ENCODE data around the gene NUP85.
A peak's percentile ranks its signal among the peaks of the same experiment; 100 is the strongest.
"Not testable (repeated sequence)": the region's sequence is repeated elsewhere in the genome, so short reads cannot be mapped to it uniquely, and the experiment has no call there.

NUP85 gene

GRCh38 chr17:75269844-75270217 is 64.4 kb downstream of the NUP85 start:
- no peak for DNase-seq

- DNase-seq, result peak; percentile 33
Observed at GRCh38 chr17:75270218-75270965, 64.9 kb downstream of the NUP85 start.

GRCh38 chr17:75270966-75271232 is 65.4 kb downstream of the NUP85 start, which contains the start of gene MIF4GD:
Gene MIF4GD, minus strand, starts transcription at chr17:75271231. Its CDS starts 1,036 bp downstream, at chr17:75270195.
- no peak for DNase-seq

GRCh38 chr17:75271233-75271954 is 65.9 kb downstream of the NUP85 start:
- peak; percentile 87 for DNase-seq

- no peak for DNase-seq
Observed at GRCh38 chr17:75271955-75272847, 66.7 kb downstream of the NUP85 start.

- no peak for DNase-seq
Observed at GRCh38 chr17:75272848-75273184, 67.3 kb downstream of the NUP85 start.

DNA sequence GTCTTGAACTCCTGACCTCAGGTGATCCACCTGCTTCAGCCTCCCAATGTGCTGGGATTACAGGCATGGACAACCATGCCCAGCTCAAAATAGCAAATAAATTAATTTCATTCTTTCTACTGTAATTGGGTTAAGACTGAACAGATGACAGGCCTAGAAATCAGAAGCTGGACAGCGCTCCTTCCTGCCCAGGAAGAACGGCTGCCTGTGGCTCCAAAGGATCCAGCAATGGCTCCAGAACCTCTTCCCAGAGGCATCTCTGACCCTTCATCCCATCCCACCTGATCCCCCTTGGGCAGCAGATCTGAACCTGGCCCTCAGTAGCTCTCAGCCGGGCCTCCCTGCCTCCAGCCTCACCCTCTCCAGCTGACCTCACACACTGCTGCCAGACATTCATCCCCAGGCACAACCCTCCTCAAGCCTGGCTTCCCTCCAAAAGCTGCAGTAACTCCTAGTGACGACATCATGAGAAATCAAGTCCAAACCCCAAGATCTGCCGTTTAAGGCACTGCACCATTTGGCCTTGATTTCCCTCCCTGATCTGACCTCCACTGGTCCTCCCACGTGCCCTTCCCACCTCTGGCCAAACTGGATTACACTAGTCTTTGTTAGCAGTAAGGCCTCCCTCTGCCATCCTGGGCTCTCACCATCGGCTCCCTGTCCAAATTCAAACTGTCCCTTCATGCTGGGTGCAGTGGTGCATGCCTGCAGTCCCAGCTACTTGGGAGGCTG is 68.7 kb downstream of the NUP85 start:
- no peak for DNase-seq

DNA sequence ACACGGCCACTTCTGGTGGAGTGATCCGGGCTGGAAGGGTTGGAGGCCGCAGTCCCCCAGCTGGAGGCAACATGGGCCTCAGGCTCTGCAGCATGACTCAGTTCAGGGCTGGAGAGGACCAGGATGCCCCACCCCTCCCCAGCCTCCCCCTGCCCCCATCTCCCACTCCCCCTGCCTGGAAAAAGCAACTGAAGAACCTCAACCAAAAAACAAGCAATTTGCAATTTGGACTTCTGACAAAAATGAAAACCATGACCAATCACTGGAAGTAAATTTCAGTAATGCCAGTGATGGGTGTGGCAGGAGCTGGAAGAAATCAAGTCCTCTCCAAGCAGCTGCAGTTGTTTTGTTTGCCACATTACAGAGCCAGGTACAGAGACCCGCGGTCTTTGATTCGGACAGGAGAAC is 72.2 kb downstream of the NUP85 start:
- DNase-seq, result no peak

GRCh38 chr17:75280189-75280588 is 74.7 kb downstream of the NUP85 start:
- DNase-seq, result not testable (repeated sequence)

DNA sequence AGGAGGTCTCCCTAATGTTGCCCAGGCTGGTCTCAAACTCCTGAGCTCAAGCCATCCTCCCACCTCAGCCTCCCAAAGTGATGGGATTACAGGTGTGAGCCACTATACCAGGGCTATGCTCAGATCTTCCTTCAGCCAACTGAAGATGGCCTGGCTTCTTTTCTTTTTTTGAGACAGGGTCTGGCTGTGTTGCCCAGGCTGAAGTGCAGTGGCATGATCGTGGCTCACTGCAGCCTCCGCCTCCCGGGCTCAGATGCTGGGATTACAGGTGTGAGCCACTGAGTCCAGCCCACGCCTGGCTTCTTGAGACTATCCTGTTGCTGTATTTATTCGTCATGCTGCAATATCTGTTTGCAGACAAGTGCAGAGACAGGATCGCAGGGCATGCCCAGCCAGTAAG is 79.6 kb downstream of the NUP85 start:
- no peak for DNase-seq

All from activated gamma-delta T cell treated with Interleukin-2 at 50 U/mL for 16 hours (primary cell).